ENCODE measurements around the gene PFKP. TPM values are rescaled to one million over a fixed set of nuclear protein-coding genes. Genes with fewer than 3 reads are reported as not detected.

Gene PFKP
- total and polyA plus RNA-seq, 2 experiments from 2014 or later: 639 to 781 TPM

- DNase-seq (ENCODE audit: low read depth in 1 of 2, low spot score in 1 of 2): no peak
- peaks cover 8% of the 10 kb centered on the region for H3K36me3 ChIP-seq
- peaks cover 37% of the 10 kb centered on the region for H3K4me1 ChIP-seq (ENCODE audit: low read depth)
- TF ChIP-seq CTCF (IDR thresholded peaks at IDR 0.05; ENCODE audit: low read depth, low read length): no peak
- no peaks in the 10 kb centered on the region for H3K27me3 ChIP-seq
- no peak overlapping the region for H3K4me3 ChIP-seq
- H3K9me3 ChIP-seq (ENCODE audit: low read depth): no peaks in the 10 kb centered on the region
- H3K27ac ChIP-seq: peak overlapping the region; percentile 83
Observed at GRCh38 chr10:3077940-3078630, 10.7 kb downstream of the PFKP start.

GRCh38 chr10:3081383-3081981 is 14.1 kb downstream of the PFKP start:
- Histone ChIP-seq H3K27me3 (no peaks in the 10 kb centered on the region), H3K27ac (no peak overlapping the region), H3K4me3 (no peak overlapping the region), H3K9me3 (ENCODE audit: low read depth) (no peaks in the 10 kb centered on the region), H3K36me3 (peaks cover 20% of the 10 kb centered on the region), H3K4me1 (ENCODE audit: low read depth) (peaks cover 23% of the 10 kb centered on the region)
- no peak for DNase-seq (ENCODE audit: low read depth in 1 of 2, low spot score in 1 of 2)
- TF ChIP-seq CTCF (IDR thresholded peaks at IDR 0.05; ENCODE audit: low read depth, low read length): no peak

GRCh38 chr10:3082290-3082689 is 14.9 kb downstream of the PFKP start:
- H3K4me3 ChIP-seq: no peak overlapping the region
- peaks cover 20% of the 10 kb centered on the region for H3K36me3 ChIP-seq
- peaks cover 27% of the 10 kb centered on the region for H3K4me1 ChIP-seq (ENCODE audit: low read depth)
- no peaks in the 10 kb centered on the region for H3K9me3 ChIP-seq (ENCODE audit: low read depth)
- no peak for TF ChIP-seq CTCF (IDR thresholded peaks at IDR 0.05; ENCODE audit: low read depth, low read length)
- DNase-seq (ENCODE audit: low read depth in 1 of 2, low spot score in 1 of 2): no peak
- peak overlapping the region; percentile 60 for H3K27ac ChIP-seq
- H3K27me3 ChIP-seq: no peaks in the 10 kb centered on the region

GRCh38 chr10:3085785-3086567 is 18.6 kb downstream of the PFKP start:
- Histone ChIP-seq H3K36me3 (peaks cover 20% of the 10 kb centered on the region), H3K4me3 (no peak overlapping the region), H3K4me1 (ENCODE audit: low read depth) (peaks cover 28% of the 10 kb centered on the region), H3K27ac (peak overlapping the region; percentile 91), H3K27me3 (no peaks in the 10 kb centered on the region), H3K9me3 (ENCODE audit: low read depth) (no peaks in the 10 kb centered on the region)
- no peak for TF ChIP-seq CTCF (IDR thresholded peaks at IDR 0.05; ENCODE audit: low read depth, low read length)
- DNase-seq (ENCODE audit: low read depth in 1 of 2, low spot score in 1 of 2): peak in 1 of 2 donors; percentile 38

GRCh38 chr10:3090388-3090787 is 23.0 kb downstream of the PFKP start:
- Histone ChIP-seq H3K9me3 (ENCODE audit: low read depth) (no peaks in the 10 kb centered on the region), H3K4me3 (no peak overlapping the region), H3K36me3 (peaks cover 5% of the 10 kb centered on the region), H3K27me3 (no peaks in the 10 kb centered on the region), H3K27ac (peak overlapping the region; percentile 97), H3K4me1 (ENCODE audit: low read depth) (peaks cover 70% of the 10 kb centered on the region)
- TF ChIP-seq CTCF (IDR thresholded peaks at IDR 0.05; ENCODE audit: low read depth, low read length): no peak
- no peak for DNase-seq (ENCODE audit: low read depth in 1 of 2, low spot score in 1 of 2)

Measured in cardiac muscle cell (in vitro differentiated cells and primary cell).